Measurements from ENCODE around the gene CD36. TPM values are rescaled to one million over a fixed set of nuclear protein-coding genes. Genes with fewer than 3 reads are reported as not detected.

Gene CD36
- polyA plus RNA-seq, 1 donor from 2014 or later: 0.31 TPM

DNA sequence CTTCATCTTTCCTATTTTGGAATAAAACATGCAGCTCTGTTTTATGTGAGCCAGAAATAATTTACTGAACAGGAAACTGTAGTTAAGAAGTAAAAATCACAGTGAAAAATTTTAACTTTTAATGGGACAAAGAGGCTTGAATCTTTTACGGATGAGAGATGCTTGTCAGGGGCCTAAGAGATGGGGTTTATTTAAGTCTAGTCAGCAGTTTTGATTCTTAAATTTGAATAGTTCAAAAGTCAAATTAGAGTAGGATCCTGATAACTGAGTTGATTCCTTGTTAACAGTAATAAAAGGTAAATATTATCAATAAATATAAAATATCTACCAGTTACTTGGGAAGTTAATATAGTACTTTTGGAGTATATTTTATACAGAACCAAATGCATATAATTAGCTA, 24.9 kb upstream of the CD36 start:
- H3F3A ChIP-seq (ENCODE audit: insufficient read depth, low read length, poor library complexity, severe bottlenecking): no peaks in the 10 kb centered on the region
- no peak overlapping the region for H3K4me2 ChIP-seq (ENCODE audit: low read length)
- H3K79me2 ChIP-seq (replicated peaks; ENCODE audit: insufficient read depth, low read length): no peaks in the 10 kb centered on the region
- H3K27ac ChIP-seq (ENCODE audit: low read length): no peak overlapping the region
- no peaks in the 10 kb centered on the region for H3K27me3 ChIP-seq (ENCODE audit: insufficient read depth, low read depth, low read length)
- no peaks in the 10 kb centered on the region for H4K20me1 ChIP-seq (ENCODE audit: insufficient read depth)
- H3K9me2 ChIP-seq (ENCODE audit: insufficient read depth, low read length): no peaks in the 10 kb centered on the region
- no peaks in the 10 kb centered on the region for H3K9me3 ChIP-seq (ENCODE audit: low read length)
- H3K4me3 ChIP-seq (ENCODE audit: low read length): no peak overlapping the region
- no peak for TF ChIP-seq EZH2 (IDR thresholded peaks at IDR 0.05; ENCODE audit: borderline replicate concordance, insufficient read depth, low read length, poor library complexity, severe bottlenecking)
- TF ChIP-seq, protein P1, sequence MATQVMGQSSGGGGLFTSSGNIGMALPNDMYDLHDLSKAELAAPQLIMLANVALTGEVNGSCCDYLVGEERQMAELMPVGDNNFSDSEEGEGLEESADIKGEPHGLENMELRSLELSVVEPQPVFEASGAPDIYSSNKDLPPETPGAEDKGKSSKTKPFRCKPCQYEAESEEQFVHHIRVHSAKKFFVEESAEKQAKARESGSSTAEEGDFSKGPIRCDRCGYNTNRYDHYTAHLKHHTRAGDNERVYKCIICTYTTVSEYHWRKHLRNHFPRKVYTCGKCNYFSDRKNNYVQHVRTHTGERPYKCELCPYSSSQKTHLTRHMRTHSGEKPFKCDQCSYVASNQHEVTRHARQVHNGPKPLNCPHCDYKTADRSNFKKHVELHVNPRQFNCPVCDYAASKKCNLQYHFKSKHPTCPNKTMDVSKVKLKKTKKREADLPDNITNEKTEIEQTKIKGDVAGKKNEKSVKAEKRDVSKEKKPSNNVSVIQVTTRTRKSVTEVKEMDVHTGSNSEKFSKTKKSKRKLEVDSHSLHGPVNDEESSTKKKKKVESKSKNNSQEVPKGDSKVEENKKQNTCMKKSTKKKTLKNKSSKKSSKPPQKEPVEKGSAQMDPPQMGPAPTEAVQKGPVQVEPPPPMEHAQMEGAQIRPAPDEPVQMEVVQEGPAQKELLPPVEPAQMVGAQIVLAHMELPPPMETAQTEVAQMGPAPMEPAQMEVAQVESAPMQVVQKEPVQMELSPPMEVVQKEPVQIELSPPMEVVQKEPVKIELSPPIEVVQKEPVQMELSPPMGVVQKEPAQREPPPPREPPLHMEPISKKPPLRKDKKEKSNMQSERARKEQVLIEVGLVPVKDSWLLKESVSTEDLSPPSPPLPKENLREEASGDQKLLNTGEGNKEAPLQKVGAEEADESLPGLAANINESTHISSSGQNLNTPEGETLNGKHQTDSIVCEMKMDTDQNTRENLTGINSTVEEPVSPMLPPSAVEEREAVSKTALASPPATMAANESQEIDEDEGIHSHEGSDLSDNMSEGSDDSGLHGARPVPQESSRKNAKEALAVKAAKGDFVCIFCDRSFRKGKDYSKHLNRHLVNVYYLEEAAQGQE (IDR thresholded peaks at IDR 0.05; ENCODE audit: borderline replicate concordance): no peak
- TF ChIP-seq RAD21 (conservative IDR thresholded peaks at IDR 0.05): no peak
- TF ChIP-seq POLR2AphosphoS5 (IDR thresholded peaks at IDR 0.05): no peak
- no peak for TF ChIP-seq MXI1 (conservative IDR thresholded peaks at IDR 0.05; ENCODE audit: poor library complexity, severe bottlenecking)
- TF ChIP-seq SMC3 (conservative IDR thresholded peaks at IDR 0.05; ENCODE audit: poor library complexity): no peak
- TF ChIP-seq TAF1 (IDR thresholded peaks at IDR 0.05; ENCODE audit: low read depth): no peak
- TF ChIP-seq CTCF (IDR thresholded peaks at IDR 0.05; ENCODE audit: poor library complexity, severe bottlenecking): no peak
- no peak for TF ChIP-seq EP300 (conservative IDR thresholded peaks at IDR 0.05; ENCODE audit: poor library complexity, severe bottlenecking)
- H3K36me3 ChIP-seq (ENCODE audit: insufficient read depth, low read length): no peaks in the 10 kb centered on the region
- no peak overlapping the region for H3K9ac ChIP-seq (ENCODE audit: low read length)
- H2AFZ ChIP-seq (ENCODE audit: low read depth, low read length): no peak overlapping the region

DNA sequence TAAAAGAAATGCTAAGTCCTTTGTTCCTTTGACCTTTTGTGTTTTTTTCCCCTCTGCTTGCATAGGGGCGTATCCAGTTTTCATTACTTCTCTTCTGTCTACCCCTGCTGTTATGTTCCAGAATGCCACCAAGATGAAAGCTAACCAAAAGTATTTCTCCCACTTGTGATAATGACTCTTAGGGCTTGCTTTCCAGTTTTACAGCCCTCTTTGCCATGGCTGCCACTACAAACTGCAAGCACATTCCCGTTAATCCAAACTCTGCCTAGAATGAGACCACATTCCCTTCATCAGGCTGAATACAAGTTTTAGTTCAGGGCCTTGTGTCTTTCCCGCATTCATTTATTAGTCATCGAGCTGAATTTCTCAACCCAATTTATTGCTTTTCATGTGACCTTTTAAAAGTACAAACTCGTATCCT, 23.6 kb upstream of the CD36 start:
- no peaks in the 10 kb centered on the region for H3K79me2 ChIP-seq (replicated peaks; ENCODE audit: insufficient read depth, low read length)
- no peak overlapping the region for H3K4me2 ChIP-seq (ENCODE audit: low read length)
- H3K4me3 ChIP-seq (ENCODE audit: low read length): no peak overlapping the region
- H3K9ac ChIP-seq (ENCODE audit: low read length): no peak overlapping the region
- TF ChIP-seq, protein P1 (IDR thresholded peaks at IDR 0.05; ENCODE audit: borderline replicate concordance): no peak
- TF ChIP-seq EP300 (conservative IDR thresholded peaks at IDR 0.05; ENCODE audit: poor library complexity, severe bottlenecking) (no peak), TAF1 (IDR thresholded peaks at IDR 0.05; ENCODE audit: low read depth) (no peak), POLR2AphosphoS5 (IDR thresholded peaks at IDR 0.05) (no peak), RAD21 (conservative IDR thresholded peaks at IDR 0.05) (no peak), EZH2 (IDR thresholded peaks at IDR 0.05; ENCODE audit: borderline replicate concordance, insufficient read depth, low read length, poor library complexity, severe bottlenecking) (no peak), MXI1 (conservative IDR thresholded peaks at IDR 0.05; ENCODE audit: poor library complexity, severe bottlenecking) (no peak)
- H2AFZ ChIP-seq (ENCODE audit: low read depth, low read length): no peak overlapping the region
- no peak overlapping the region for H3K27ac ChIP-seq (ENCODE audit: low read length)
- H3K9me3 ChIP-seq (ENCODE audit: low read length): no peaks in the 10 kb centered on the region
- H4K20me1 ChIP-seq (ENCODE audit: insufficient read depth): no peaks in the 10 kb centered on the region
- no peaks in the 10 kb centered on the region for H3F3A ChIP-seq (ENCODE audit: insufficient read depth, low read length, poor library complexity, severe bottlenecking)
- H3K27me3 ChIP-seq (ENCODE audit: insufficient read depth, low read depth, low read length): no peaks in the 10 kb centered on the region
- no peaks in the 10 kb centered on the region for H3K9me2 ChIP-seq (ENCODE audit: insufficient read depth, low read length)
- H3K36me3 ChIP-seq (ENCODE audit: insufficient read depth, low read length): no peaks in the 10 kb centered on the region
